Measurements from ENCODE around the gene RGS16.

Gene RGS16

DNA sequence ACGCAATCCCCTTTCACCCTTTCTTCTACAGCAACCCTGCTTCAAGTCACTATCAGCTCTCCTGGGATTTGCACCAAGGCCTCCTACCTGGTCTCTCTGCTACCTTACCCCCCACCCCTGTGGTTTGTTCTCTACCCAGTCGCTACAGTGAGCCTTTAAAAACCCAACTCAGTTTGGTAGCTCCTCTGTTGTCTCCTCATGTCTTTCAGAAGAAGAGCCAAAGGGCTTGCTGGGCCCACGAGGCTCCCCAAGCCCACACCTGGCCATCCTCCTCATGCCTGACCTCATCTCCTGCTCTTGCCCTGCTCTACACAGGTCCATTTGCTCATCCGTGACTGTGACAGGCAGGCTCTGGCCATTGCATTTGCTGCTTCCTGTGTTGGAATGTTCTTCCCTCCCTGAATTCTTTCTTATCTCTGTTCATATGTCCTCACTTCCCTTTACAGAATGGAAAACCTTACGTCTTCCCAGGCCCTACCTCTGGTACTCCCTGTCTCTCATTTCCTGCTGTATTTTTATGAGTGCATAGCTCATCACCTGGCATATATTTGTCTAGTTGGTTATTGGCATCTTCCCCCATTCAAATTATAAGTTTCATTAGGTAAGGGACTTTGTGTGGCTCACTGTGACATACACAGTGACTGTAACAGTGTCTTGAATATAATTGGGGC is 3.3 kb downstream of the RGS16 start:
- DNase-seq (ENCODE audit: insufficient read length, low spot score) (no peak), FAIRE-seq (no peak)
- TF ChIP-seq, protein P1, sequence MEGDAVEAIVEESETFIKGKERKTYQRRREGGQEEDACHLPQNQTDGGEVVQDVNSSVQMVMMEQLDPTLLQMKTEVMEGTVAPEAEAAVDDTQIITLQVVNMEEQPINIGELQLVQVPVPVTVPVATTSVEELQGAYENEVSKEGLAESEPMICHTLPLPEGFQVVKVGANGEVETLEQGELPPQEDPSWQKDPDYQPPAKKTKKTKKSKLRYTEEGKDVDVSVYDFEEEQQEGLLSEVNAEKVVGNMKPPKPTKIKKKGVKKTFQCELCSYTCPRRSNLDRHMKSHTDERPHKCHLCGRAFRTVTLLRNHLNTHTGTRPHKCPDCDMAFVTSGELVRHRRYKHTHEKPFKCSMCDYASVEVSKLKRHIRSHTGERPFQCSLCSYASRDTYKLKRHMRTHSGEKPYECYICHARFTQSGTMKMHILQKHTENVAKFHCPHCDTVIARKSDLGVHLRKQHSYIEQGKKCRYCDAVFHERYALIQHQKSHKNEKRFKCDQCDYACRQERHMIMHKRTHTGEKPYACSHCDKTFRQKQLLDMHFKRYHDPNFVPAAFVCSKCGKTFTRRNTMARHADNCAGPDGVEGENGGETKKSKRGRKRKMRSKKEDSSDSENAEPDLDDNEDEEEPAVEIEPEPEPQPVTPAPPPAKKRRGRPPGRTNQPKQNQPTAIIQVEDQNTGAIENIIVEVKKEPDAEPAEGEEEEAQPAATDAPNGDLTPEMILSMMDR (IDR thresholded peaks at IDR 0.05; ENCODE audit: insufficient read depth, missing control alignments), result no peak

DNA sequence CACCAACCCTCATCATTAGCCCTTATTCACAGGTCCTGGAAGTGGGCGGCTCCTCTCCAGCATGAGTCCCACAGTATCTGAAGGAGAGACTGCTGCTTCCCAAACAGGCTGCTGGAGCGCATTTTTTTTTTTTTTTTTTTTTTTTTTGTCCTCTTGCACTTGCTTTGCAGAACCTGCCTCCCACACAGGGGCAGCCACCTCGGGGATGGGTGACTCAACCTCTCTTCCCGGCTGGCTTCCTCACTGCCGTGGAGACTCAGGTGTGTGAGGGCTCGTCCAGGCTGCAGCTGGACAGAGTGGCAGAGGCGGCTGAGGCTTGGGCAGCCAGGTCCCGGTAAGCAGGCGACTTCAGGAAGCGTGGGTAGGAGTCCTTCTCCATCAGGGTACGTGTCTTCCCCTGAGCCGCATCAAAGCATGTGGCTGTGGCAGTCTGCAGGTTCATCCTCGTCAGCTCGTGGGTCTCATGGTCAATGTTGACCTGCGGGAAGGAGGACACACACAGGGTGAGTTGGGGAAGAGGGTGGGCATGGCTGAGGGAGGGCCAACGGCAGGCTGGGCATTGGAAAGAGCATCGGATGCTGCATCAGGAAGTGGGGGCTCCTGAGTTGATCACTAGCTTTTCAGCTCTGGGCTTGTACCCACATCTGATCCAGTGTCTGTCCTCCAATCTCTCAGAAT is 4.0 kb downstream of the RGS16 start:
- FAIRE-seq, result no peak
- TF ChIP-seq, protein P1 (IDR thresholded peaks at IDR 0.05; ENCODE audit: insufficient read depth, missing control alignments), result no peak
- DNase-seq (ENCODE audit: insufficient read length, low spot score), result no peak

DNA sequence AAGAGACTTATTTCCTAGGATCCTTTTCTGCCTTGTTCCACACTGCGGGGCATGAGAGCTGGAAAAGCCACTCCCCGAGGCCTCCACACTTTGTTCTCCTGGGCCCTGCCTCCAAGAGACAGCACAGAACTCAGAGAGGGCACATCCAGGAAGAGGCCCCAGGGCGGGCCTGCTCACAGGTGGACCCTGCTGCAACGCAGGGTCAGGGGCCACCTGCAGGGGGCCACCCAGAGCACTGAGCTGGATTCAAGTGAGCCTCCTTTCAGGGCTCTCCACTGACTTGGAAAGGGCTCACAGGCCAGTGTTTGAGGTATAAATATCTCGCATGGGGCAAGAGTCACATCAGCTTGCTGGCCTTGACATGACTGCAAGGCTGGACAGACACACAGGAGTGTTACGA is 4.8 kb downstream of the RGS16 start:
- TF ChIP-seq, protein P1 (IDR thresholded peaks at IDR 0.05; ENCODE audit: insufficient read depth, missing control alignments), result peak; percentile 32

DNA sequence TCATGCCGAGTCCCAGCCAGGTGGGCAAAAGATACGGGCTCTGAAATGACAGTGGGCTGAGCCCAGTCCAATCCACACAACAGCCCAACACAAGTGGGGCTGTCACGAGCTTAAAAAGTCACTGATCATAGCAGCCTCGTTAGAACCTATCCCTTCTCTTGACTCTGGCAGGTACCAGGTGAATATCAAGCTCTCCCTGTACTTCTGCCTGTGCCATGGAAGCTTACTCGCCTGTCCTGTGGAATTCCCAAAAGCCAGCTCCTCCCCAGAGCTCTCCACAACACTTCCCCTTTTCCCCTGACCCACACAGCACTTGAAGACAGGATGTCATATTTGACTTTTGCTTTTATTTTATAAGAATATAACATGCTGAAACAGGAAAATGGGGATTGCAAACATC is 5.9 kb downstream of the RGS16 start:
- TF ChIP-seq, protein P1 (IDR thresholded peaks at IDR 0.05; ENCODE audit: insufficient read depth, missing control alignments), result no peak
- DNase-seq (ENCODE audit: insufficient read length, low spot score) (no peak), FAIRE-seq (no peak)

More for the DNA sequence above, 4.8 kb downstream of the RGS16 start:
- no peak for FAIRE-seq
- DNase-seq (ENCODE audit: insufficient read length, low spot score), result no peak

DNA sequence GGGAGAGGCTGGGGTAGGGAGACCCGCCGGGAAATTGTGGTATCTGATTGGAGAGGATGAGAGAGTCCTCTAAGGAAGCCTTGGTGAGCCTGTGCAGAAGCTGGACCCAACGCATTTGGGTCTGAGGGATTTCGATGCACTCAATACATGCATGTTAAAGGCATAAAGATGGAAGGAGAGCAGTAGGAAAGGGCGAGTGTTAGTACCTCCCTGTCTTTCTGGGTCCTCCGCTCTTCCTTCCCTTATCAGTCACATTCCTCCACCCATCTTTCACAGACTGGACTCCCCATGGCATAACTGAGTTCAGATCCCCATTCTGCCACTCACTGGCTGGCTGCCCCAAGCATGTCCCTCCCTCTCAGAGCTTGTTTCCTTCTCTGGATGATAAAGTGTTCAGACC is 7.3 kb downstream of the RGS16 start:
- TF ChIP-seq, protein P1 (IDR thresholded peaks at IDR 0.05; ENCODE audit: insufficient read depth, missing control alignments), result no peak
- FAIRE-seq (no peak), DNase-seq (ENCODE audit: insufficient read length, low spot score) (no peak)

DNA sequence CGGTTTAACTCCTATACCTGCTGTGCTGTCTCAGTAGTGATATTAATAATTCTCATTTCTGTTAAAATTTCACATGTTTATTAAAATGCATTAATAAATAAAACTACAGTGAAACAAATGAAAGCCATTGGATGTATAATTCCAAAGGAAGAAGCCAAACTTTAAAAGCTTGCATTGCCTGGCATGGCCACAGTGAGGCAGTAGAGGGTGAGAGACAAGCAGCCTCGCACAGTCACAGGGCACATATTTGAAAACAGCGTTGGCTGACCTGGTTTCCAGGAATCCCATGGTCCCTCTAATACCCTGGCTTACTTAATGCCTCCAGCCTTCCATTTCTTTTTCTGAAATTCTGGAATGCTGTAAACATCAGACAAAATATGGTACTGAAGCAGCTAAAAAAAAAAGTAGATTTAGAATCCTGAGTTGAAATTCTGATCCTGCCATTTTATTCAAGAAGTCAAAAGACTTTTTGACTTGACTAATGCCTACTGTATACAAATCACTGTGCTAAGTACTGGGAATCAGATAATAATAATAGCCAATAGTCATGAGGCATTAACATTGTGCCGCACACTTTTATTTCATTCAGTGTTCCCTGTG is 8.4 kb downstream of the RGS16 start:
- DNase-seq (ENCODE audit: insufficient read length, low spot score) (peak; percentile 81), FAIRE-seq (peak; percentile 77)

More for the DNA sequence above, 8.4 kb downstream of the RGS16 start:
- TF ChIP-seq, protein P1 (IDR thresholded peaks at IDR 0.05; ENCODE audit: insufficient read depth, missing control alignments), result peak; percentile 99
